Measurements from ENCODE around the gene OTOS.

DNA sequence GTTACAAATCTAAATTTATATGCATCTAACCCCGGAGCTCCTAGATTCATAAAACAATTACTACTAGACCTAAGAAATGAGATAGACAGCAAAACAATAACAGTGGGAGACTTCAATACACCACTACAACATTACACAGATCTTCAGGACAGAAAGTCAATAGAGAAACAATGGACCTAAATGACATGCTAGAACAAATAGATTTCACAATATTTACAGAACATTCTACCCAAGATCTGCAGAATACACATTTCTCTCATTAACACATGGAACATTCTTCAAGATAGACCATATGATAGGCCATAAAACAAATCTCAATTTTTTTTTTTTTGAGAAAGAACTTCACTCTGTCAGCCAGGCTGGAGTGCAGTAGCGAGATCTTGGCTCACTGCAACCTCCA lies 42.1 kb downstream of the OTOS start:
- TF ChIP-seq, protein P1, sequence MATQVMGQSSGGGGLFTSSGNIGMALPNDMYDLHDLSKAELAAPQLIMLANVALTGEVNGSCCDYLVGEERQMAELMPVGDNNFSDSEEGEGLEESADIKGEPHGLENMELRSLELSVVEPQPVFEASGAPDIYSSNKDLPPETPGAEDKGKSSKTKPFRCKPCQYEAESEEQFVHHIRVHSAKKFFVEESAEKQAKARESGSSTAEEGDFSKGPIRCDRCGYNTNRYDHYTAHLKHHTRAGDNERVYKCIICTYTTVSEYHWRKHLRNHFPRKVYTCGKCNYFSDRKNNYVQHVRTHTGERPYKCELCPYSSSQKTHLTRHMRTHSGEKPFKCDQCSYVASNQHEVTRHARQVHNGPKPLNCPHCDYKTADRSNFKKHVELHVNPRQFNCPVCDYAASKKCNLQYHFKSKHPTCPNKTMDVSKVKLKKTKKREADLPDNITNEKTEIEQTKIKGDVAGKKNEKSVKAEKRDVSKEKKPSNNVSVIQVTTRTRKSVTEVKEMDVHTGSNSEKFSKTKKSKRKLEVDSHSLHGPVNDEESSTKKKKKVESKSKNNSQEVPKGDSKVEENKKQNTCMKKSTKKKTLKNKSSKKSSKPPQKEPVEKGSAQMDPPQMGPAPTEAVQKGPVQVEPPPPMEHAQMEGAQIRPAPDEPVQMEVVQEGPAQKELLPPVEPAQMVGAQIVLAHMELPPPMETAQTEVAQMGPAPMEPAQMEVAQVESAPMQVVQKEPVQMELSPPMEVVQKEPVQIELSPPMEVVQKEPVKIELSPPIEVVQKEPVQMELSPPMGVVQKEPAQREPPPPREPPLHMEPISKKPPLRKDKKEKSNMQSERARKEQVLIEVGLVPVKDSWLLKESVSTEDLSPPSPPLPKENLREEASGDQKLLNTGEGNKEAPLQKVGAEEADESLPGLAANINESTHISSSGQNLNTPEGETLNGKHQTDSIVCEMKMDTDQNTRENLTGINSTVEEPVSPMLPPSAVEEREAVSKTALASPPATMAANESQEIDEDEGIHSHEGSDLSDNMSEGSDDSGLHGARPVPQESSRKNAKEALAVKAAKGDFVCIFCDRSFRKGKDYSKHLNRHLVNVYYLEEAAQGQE (IDR thresholded peaks at IDR 0.05), result no peak
- TF ChIP-seq, protein P2, sequence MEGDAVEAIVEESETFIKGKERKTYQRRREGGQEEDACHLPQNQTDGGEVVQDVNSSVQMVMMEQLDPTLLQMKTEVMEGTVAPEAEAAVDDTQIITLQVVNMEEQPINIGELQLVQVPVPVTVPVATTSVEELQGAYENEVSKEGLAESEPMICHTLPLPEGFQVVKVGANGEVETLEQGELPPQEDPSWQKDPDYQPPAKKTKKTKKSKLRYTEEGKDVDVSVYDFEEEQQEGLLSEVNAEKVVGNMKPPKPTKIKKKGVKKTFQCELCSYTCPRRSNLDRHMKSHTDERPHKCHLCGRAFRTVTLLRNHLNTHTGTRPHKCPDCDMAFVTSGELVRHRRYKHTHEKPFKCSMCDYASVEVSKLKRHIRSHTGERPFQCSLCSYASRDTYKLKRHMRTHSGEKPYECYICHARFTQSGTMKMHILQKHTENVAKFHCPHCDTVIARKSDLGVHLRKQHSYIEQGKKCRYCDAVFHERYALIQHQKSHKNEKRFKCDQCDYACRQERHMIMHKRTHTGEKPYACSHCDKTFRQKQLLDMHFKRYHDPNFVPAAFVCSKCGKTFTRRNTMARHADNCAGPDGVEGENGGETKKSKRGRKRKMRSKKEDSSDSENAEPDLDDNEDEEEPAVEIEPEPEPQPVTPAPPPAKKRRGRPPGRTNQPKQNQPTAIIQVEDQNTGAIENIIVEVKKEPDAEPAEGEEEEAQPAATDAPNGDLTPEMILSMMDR (IDR thresholded peaks at IDR 0.05; ENCODE audit: low read depth, low read length, missing input control), result no peak

Measured in liver (tissue), 2 donors.